ENCODE results near the gene PARD6A. TPM values are rescaled to one million over a fixed set of nuclear protein-coding genes. Genes with fewer than 3 reads are reported as not detected.

Gene PARD6A
- total RNA-seq, 2 donors from 2014 or later = 21.1 to 22.8 TPM

- intact Hi-C loops (cut with DNase I) = loop anchor here (5.0 kb wide), 1 partner anchor 103 kb away; no protein-coding TSS in a partner anchor
- peak within 1 kb of the TSS; percentile 69 to 97 (median 96) for H3K27ac ChIP-seq
- H3K4me3 ChIP-seq = peak within 1 kb of the TSS; percentile 63 to 78
- DNase-seq (peak; percentile 89 to 90 (median 90)), ATAC-seq (peak; percentile 79)
- TF ChIP-seq, protein P1, sequence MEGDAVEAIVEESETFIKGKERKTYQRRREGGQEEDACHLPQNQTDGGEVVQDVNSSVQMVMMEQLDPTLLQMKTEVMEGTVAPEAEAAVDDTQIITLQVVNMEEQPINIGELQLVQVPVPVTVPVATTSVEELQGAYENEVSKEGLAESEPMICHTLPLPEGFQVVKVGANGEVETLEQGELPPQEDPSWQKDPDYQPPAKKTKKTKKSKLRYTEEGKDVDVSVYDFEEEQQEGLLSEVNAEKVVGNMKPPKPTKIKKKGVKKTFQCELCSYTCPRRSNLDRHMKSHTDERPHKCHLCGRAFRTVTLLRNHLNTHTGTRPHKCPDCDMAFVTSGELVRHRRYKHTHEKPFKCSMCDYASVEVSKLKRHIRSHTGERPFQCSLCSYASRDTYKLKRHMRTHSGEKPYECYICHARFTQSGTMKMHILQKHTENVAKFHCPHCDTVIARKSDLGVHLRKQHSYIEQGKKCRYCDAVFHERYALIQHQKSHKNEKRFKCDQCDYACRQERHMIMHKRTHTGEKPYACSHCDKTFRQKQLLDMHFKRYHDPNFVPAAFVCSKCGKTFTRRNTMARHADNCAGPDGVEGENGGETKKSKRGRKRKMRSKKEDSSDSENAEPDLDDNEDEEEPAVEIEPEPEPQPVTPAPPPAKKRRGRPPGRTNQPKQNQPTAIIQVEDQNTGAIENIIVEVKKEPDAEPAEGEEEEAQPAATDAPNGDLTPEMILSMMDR (IDR thresholded peaks at IDR 0.05) = peak in 1 of 7 experiments; percentile 4
- peak; percentile 29 to 82 (median 68) for TF ChIP-seq POLR2A (IDR thresholded peaks at IDR 0.05)
- no peaks in the 10 kb centered on the region for H3K27me3 ChIP-seq
- H3K9me3 ChIP-seq = no peaks in the 10 kb centered on the region
- peaks cover 54% of the 10 kb centered on the region for H3K4me1 ChIP-seq
- no peaks in the 10 kb centered on the region for H3K36me3 ChIP-seq (replicated peaks in 1 of 2; ENCODE audit: insufficient read depth in 1 of 2, low read depth in 2 of 2)
- 1 to 2% methylated on average over 11 to 74 of the region's 83 CpGs for WGBS, 2 donors
Measured at GRCh38 chr16:67659675-67660563, 841 bp upstream of the PARD6A start, which contains the start of gene ACD. Gene ACD (minus strand): TSS chr16:67660260. CDS start chr16:67660220, 40 bp downstream.

GRCh38 chr16:67661101-67661761, 471 bp downstream of the PARD6A start:
- ATAC-seq (peak; percentile 26), DNase-seq (peak; percentile 40 to 69 (median 63))
- H3K27me3 ChIP-seq = no peaks in the 10 kb centered on the region
- 4 to 5% methylated on average over 11 to 38 of the region's 39 CpGs for WGBS, 2 donors
- H3K27ac ChIP-seq = peak overlapping the region; percentile 69 to 97 (median 96)
- peaks cover 65% of the 10 kb centered on the region for H3K4me1 ChIP-seq
- TF ChIP-seq, protein P1 (IDR thresholded peaks at IDR 0.05) = peak in 1 of 7 experiments; percentile 6
- TF ChIP-seq POLR2A (IDR thresholded peaks at IDR 0.05) = peak in 1 of 3 donors; percentile 3
- H3K4me3 ChIP-seq = peak overlapping the region; percentile 22 to 33
- no peaks in the 10 kb centered on the region for H3K9me3 ChIP-seq
- intact Hi-C loops (cut with DNase I) = no loop called here
- H3K36me3 ChIP-seq (replicated peaks in 1 of 2; ENCODE audit: insufficient read depth in 1 of 2, low read depth in 2 of 2) = no peaks in the 10 kb centered on the region

DNA sequence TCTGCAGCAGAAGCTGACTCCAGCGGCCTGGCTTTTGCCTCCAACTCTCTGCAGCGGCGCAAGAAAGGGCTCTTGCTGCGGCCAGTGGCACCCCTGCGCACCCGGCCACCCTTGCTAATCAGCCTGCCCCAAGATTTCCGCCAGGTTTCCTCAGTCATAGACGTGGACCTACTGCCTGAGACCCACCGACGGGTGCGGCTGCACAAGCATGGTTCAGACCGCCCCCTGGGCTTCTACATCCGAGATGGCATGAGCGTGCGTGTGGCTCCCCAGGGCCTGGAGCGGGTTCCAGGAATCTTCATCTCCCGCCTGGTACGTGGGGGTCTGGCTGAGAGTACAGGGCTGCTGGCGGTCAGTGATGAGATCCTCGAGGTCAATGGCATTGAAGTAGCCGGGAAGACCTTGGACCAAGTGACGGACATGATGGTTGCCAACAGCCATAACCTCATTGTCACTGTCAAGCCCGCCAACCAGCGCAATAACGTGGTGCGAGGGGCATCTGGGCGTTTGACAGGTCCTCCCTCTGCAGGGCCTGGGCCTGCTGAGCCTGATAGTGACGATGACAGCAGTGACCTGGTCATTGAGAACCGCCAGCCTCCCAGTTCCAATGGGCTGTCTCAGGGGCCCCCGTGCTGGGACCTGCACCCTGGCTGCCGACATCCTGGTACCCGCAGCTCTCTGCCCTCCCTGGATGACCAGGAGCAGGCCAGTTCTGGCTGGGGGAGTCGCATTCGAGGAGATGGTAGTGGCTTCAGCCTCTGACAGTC, 1.3 kb downstream of the PARD6A start:
- ATAC-seq = no peak
- intact Hi-C loops (cut with DNase I) = no loop called here
- no peaks in the 10 kb centered on the region for H3K27me3 ChIP-seq
- WGBS, 2 donors = 53 to 72% methylated on average over 8 to 34 of the region's 34 CpGs
- no peak for DNase-seq
- TF ChIP-seq POLR2A (IDR thresholded peaks at IDR 0.05) = no peak
- TF ChIP-seq, protein P1 (IDR thresholded peaks at IDR 0.05) = no peak
- H3K36me3 ChIP-seq (replicated peaks in 1 of 2; ENCODE audit: insufficient read depth in 1 of 2, low read depth in 2 of 2) = no peaks in the 10 kb centered on the region
- peaks cover 69% of the 10 kb centered on the region for H3K4me1 ChIP-seq
- no peak overlapping the region for H3K4me3 ChIP-seq
- H3K9me3 ChIP-seq = no peaks in the 10 kb centered on the region
- peak overlapping the region; percentile 92 to 97 (median 96) for H3K27ac ChIP-seq

DNA sequence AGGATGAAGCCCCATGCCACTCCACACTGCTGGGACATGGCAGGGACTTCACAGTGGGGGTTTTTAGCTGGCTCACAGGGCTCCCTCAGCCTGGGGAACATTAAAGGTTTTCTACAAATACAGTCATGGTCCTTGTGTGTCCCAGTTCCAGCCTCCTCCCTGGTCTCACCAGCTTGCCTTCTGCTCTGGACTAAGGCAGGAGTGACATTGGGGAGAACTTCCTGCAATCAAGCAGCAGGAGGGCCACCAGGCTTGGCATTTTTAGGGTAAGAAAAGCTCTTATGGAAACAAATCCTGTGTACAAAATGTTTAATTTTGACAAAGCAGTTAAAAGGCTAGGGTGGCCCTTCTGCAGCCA, 1.9 kb downstream of the PARD6A start:
- Histone ChIP-seq H3K9me3 (no peaks in the 10 kb centered on the region), H3K36me3 (replicated peaks in 1 of 2; ENCODE audit: insufficient read depth in 1 of 2, low read depth in 2 of 2) (no peaks in the 10 kb centered on the region), H3K27me3 (no peaks in the 10 kb centered on the region), H3K27ac (peak overlapping the region; percentile 87 to 97 (median 93)), H3K4me3 (no peak overlapping the region), H3K4me1 (peaks cover 75% of the 10 kb centered on the region)
- TF ChIP-seq POLR2A (IDR thresholded peaks at IDR 0.05) = no peak
- TF ChIP-seq, protein P1 (IDR thresholded peaks at IDR 0.05) = no peak
- DNase-seq (no peak), ATAC-seq (no peak)
- intact Hi-C loops (cut with DNase I) = no loop called here

All from body of pancreas (tissue), 4 donors.